Kidney epithelial cell (primary cell): ENCODE measurements around the gene CCDC81. TPM values are rescaled to one million over a fixed set of nuclear protein-coding genes. Genes with fewer than 3 reads are reported as not detected.

Experiments
- DNase-seq: peaks from one replicate; pipeline ENCODE4 v3.0.0-alpha.2; 2010; ENCODE audit warnings: low read depth
- H3K27me3 ChIP-seq: 2 replicates; pipeline ENCODE4 v1.6.0; 2011; ENCODE audit warnings: low read length; ENCODE audit not compliant: control insufficient read depth, insufficient read depth
- H3K36me3 ChIP-seq: 2 replicates; pipeline ENCODE4 v1.5.1; 2011; ENCODE audit warnings: low read length; ENCODE audit not compliant: control insufficient read depth, insufficient read depth
- H3K4me3 ChIP-seq: 2 replicates; pipeline ENCODE4 v1.5.1; 2011; ENCODE audit warnings: low read depth, mild to moderate bottlenecking, control low read depth, low read length
- CTCF ChIP-seq: IDR thresholded peaks from 2 replicates; pipeline ENCODE4 v1.5.1; 2011; ENCODE audit warnings: mild to moderate bottlenecking, moderate library complexity, low read length, control low read depth, inconsistent platforms; ENCODE audit not compliant: insufficient read depth, poor library complexity, severe bottlenecking
- total RNA-seq: library from RNA; depleted of rRNA; stranded (reverse); fragments of >200 nt; gene quantifications from 2 replicates; pipeline ENCODE4 v1.2.3, GENCODE V29; 2015

The CCDC81 gene
- total RNA-seq, 1 donor from 2014 or later = not detected

DNA sequence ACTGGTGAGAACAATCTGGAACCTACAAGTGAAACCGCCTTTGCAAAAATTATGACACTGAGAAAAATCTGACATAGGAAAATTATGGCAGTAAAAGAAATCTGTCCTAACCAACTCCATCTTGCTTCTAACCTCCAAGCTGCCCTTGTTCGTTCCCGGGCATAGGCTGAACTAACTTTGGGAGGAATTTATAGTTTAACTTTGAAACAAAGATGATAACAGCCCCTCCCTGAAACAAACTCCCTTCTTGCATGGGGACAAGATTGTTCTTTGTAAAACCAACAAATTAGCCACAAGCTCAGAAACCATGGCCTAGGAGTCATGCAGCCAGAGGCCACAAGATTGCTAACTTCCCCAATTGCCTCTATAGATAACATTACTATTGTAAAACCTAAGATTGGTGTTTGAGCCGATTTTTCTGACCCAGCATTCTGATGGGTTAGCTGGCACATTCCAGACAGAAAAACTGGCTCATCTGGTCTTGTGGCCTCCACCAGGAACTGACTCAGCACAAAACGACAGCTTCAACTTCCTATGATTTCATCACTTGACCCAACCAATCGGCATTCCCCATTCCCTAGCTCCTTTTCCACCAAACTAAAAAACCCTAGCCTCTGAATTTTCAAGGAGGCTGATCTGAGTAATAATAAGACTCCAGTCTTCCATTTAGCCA is 3.6 kb upstream of the CCDC81 start:
- H3K4me3 ChIP-seq = no peak overlapping the region
- no peaks in the 10 kb centered on the region for H3K36me3 ChIP-seq
- no peaks in the 10 kb centered on the region for H3K27me3 ChIP-seq
- no peak for TF ChIP-seq CTCF
- no peak for DNase-seq

DNA sequence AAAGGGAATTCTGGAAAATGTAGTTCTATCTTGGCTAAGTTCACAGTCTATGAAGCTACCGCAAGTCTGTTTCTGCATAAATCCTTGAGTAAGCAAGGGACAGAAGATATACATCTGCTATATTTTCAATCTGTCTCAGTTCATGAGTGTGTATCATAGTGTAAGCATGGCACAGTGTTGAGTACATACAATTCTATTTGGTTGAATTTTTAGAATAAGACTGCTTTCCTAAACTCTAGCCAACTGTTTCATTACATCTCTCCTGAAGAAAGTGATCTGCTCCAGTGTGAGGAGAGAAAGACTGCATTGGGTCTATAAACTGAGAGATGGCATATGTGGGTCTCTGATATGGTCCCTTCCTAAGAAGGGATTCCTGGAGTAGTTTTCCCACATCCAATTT is 2.6 kb upstream of the CCDC81 start:
- TF ChIP-seq CTCF = no peak
- H3K27me3 ChIP-seq = no peaks in the 10 kb centered on the region
- no peaks in the 10 kb centered on the region for H3K36me3 ChIP-seq
- no peak for DNase-seq
- H3K4me3 ChIP-seq = no peak overlapping the region

- no peaks in the 10 kb centered on the region for H3K36me3 ChIP-seq
- H3K27me3 ChIP-seq = no peaks in the 10 kb centered on the region
- no peak overlapping the region for H3K4me3 ChIP-seq
- no peak for DNase-seq
- no peak for TF ChIP-seq CTCF
Observed at GRCh38 chr11:86372586-86372985, 2.1 kb upstream of the CCDC81 start.

DNA sequence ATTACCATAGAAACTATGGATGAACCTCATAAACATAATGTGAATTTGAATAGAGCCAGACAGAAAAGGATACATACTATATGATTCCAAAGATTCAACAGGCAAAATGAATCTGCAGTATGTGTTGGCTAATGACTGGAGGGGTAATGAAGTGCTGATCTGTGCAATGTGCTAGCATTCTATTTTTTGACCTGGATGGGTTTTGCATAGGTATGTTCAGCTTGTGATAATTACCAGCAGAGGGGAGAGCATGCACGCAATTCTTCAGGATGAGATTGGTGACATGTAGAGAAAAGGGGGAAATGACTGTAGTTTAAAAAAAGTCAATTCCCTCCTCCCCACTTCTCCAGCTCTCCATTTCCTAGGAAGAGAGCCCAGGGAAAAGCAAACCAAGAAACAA is 618 bp upstream of the CCDC81 start:
- TF ChIP-seq CTCF = no peak
- H3K36me3 ChIP-seq = no peaks in the 10 kb centered on the region
- H3K4me3 ChIP-seq = no peak overlapping the region
- DNase-seq = no peak
- no peaks in the 10 kb centered on the region for H3K27me3 ChIP-seq

DNA sequence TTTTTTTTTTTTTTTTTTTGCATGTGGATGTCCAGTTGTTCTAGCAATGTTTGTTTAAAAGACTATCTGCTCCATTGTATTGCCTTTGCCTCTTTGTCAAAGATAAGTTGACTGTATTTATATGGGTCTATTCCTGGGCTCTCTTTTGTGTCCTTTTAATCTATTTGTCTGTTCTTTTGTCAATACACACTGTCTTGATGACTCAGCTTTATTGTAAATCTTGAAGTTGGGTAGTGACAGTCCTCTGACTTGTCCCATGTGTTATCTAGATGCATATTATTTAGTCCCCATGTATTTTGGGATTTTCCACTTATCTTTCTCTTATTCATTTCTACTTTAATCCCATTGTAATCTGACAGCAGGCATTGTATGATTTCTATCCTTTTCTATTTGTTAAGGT is 3.3 kb downstream of the CCDC81 start:
- DNase-seq = no peak
- no peak overlapping the region for H3K4me3 ChIP-seq
- H3K27me3 ChIP-seq = no peaks in the 10 kb centered on the region
- TF ChIP-seq CTCF = no peak
- no peaks in the 10 kb centered on the region for H3K36me3 ChIP-seq
